ENCODE data around the gene CACNA2D4.

Gene CACNA2D4

GRCh38 chr12:1917172-1918070, 1.0 kb downstream of the CACNA2D4 start:
- H3K36me3 ChIP-seq (ENCODE audit: control insufficient read depth, insufficient read depth, low read length): no peaks in the 10 kb centered on the region
- no peaks in the 10 kb centered on the region for H3K27me3 ChIP-seq (replicated peaks; ENCODE audit: control insufficient read depth, insufficient read depth, low read length)
- DNase-seq (ENCODE audit: extremely low read depth, insufficient read length): no peak
- TF ChIP-seq CTCF (IDR thresholded peaks at IDR 0.05; ENCODE audit: insufficient read depth, low read length, poor library complexity, severe bottlenecking): no peak
- no peak overlapping the region for H3K4me3 ChIP-seq (replicated peaks; ENCODE audit: low read depth, low read length)

GRCh38 chr12:1916371-1917171, 1.9 kb downstream of the CACNA2D4 start:
- no peaks in the 10 kb centered on the region for H3K27me3 ChIP-seq (replicated peaks; ENCODE audit: control insufficient read depth, insufficient read depth, low read length)
- no peak overlapping the region for H3K4me3 ChIP-seq (replicated peaks; ENCODE audit: low read depth, low read length)
- no peak for DNase-seq (ENCODE audit: extremely low read depth, insufficient read length)
- H3K36me3 ChIP-seq (ENCODE audit: control insufficient read depth, insufficient read depth, low read length): no peaks in the 10 kb centered on the region
- no peak for TF ChIP-seq CTCF (IDR thresholded peaks at IDR 0.05; ENCODE audit: insufficient read depth, low read length, poor library complexity, severe bottlenecking)

- Histone ChIP-seq H3K27me3 (replicated peaks; ENCODE audit: control insufficient read depth, insufficient read depth, low read length) (no peaks in the 10 kb centered on the region), H3K36me3 (ENCODE audit: control insufficient read depth, insufficient read depth, low read length) (no peaks in the 10 kb centered on the region), H3K4me3 (replicated peaks; ENCODE audit: low read depth, low read length) (no peak overlapping the region)
- no peak for TF ChIP-seq CTCF (IDR thresholded peaks at IDR 0.05; ENCODE audit: insufficient read depth, low read length, poor library complexity, severe bottlenecking)
- DNase-seq (ENCODE audit: extremely low read depth, insufficient read length): no peak
Measured at GRCh38 chr12:1915082-1915968, 3.1 kb downstream of the CACNA2D4 start.

GRCh38 chr12:1914114-1914911, 4.1 kb downstream of the CACNA2D4 start:
- no peak for DNase-seq (ENCODE audit: extremely low read depth, insufficient read length)
- no peak for TF ChIP-seq CTCF (IDR thresholded peaks at IDR 0.05; ENCODE audit: insufficient read depth, low read length, poor library complexity, severe bottlenecking)
- H3K36me3 ChIP-seq (ENCODE audit: control insufficient read depth, insufficient read depth, low read length): no peaks in the 10 kb centered on the region
- no peaks in the 10 kb centered on the region for H3K27me3 ChIP-seq (replicated peaks; ENCODE audit: control insufficient read depth, insufficient read depth, low read length)
- H3K4me3 ChIP-seq (replicated peaks; ENCODE audit: low read depth, low read length): no peak overlapping the region
